GM20000 (cell line): ENCODE data around the gene PSEN1.

ENCODE experiments used
- DNase-seq: peaks from one replicate; pipeline ENCODE4 v3.0.0; 2012; ENCODE audit warnings: low spot score
- TF ChIP-seq, protein P1 (sequence below): IDR thresholded peaks from 2 replicates; pipeline ENCODE4 v1.5.1; 2012; ENCODE audit warnings: mild to moderate bottlenecking, control low read depth; ENCODE audit errors: extremely low read depth, missing control alignments

The PSEN1 gene

DNA sequence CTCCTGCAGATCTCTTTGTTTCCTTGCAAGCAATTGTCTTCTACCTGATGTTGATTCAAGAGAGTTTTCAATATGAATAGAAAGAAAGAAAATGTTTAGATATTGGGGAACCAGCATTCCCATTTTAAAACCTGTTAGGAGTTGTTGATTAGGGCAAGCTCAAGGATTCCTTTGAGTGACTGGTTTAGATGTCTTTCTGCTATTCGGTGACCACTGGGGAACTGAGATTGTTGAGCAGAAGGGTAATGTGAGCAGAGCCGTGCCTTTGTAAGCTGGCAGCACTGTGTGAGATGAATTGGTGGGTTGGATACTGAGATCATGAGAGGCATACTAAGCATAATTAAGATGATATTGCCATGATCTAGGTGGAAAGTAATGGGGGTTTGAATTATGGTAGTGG lies 61.9 kb downstream of the PSEN1 start:
- no peak for DNase-seq
- TF ChIP-seq, protein P1, sequence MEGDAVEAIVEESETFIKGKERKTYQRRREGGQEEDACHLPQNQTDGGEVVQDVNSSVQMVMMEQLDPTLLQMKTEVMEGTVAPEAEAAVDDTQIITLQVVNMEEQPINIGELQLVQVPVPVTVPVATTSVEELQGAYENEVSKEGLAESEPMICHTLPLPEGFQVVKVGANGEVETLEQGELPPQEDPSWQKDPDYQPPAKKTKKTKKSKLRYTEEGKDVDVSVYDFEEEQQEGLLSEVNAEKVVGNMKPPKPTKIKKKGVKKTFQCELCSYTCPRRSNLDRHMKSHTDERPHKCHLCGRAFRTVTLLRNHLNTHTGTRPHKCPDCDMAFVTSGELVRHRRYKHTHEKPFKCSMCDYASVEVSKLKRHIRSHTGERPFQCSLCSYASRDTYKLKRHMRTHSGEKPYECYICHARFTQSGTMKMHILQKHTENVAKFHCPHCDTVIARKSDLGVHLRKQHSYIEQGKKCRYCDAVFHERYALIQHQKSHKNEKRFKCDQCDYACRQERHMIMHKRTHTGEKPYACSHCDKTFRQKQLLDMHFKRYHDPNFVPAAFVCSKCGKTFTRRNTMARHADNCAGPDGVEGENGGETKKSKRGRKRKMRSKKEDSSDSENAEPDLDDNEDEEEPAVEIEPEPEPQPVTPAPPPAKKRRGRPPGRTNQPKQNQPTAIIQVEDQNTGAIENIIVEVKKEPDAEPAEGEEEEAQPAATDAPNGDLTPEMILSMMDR = no peak

DNA sequence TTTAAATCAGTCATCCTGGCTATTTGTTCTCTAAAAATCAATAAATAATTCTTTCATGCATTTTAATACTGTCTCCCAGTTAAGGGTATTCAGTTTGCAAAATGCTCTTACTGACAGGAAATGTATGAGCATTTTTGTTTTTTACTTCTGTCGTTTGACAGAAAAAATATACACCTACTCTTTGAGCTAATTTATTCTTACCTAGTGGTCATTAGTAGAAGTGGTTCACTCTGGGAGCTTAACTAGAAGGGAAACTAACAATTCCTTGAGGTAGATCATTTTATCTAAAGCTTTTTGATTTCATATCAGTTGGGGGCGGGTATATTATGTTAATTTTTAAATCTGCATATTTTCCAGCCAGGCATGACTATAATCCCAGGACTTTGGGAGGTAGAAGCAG lies 67.2 kb downstream of the PSEN1 start:
- TF ChIP-seq, protein P1 = no peak
- DNase-seq = no peak

DNA sequence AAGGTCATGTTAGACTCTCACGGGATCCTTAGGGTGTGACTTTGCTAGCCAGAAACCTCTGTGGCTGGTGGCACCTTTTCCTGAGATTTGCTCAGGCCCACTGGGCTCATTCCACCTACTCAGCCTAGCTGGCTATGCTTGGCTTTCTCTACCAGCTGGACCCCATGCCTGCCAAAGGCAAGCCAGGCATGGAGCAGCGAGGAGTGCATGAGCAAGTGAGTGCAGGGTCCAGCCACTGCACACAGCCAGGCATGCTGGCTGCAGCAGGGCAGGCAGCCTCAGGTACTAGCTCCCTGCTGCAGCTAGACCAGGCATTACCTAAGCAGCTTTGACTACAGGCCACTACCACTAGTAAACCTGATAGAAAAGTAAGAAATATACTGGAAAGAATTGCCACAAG lies 71.3 kb downstream of the PSEN1 start:
- DNase-seq = no peak
- TF ChIP-seq, protein P1 = no peak

DNA sequence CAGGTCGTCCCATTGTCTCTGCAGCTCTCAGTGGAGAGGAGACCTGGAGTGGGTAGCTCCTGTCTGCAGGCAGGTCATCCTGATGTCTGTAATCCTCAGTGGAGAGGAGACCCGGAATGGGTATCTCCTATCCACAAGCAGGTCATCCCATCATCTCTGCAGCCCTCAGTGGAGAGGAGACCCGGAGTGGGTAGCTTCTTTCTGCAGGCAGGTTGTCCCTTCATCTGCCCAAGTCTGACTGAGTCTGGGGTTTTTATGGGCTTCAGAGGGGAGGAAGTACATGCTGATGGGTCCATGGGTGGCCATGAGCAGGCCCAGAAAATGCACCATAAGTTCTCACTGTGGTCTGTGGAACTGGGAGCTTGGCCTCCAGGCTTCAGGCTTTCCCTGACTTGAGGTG lies 72.1 kb downstream of the PSEN1 start:
- TF ChIP-seq, protein P1 = no peak
- DNase-seq = no peak

DNA sequence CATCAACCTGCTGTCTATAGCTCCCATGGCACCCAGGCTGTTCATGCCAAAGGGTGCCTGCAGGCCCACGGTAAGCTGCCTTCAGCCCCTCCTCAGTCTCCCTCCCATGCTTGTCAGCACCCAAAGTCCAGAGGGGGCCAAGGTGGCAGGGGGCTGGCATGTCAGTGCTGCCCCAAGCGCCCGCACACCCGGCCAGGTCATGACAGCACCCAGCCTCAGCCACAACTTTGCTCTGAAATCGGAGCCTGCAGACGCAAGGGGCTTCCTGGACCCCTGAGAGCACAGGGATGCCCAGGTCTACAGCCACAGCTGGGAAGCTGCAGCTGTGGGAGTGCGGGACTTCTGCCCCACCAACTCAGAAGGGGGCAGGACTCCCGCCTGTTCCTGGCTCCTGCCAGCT lies 72.5 kb downstream of the PSEN1 start:
- TF ChIP-seq, protein P1 = no peak
- DNase-seq = no peak

DNA sequence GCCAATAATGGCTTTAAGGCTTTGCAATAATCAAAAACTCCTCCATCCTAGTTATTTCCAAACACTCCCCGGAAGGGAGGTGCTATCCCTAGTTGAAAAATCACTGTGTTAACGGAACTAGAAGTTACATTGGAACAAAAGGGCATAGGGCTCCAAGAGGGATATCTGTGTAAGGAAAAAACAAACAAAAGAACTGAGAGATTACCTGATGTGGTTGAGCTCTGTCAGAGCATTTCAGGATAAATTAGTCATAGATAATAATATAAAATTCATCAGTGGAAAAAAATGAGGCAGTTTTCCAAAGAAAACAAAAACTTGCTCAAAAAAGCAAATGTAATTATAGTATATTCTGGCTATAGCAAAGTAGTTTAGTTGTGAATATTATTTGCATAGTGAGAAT lies 73.6 kb downstream of the PSEN1 start:
- no peak for DNase-seq
- TF ChIP-seq, protein P1 = no peak

DNA sequence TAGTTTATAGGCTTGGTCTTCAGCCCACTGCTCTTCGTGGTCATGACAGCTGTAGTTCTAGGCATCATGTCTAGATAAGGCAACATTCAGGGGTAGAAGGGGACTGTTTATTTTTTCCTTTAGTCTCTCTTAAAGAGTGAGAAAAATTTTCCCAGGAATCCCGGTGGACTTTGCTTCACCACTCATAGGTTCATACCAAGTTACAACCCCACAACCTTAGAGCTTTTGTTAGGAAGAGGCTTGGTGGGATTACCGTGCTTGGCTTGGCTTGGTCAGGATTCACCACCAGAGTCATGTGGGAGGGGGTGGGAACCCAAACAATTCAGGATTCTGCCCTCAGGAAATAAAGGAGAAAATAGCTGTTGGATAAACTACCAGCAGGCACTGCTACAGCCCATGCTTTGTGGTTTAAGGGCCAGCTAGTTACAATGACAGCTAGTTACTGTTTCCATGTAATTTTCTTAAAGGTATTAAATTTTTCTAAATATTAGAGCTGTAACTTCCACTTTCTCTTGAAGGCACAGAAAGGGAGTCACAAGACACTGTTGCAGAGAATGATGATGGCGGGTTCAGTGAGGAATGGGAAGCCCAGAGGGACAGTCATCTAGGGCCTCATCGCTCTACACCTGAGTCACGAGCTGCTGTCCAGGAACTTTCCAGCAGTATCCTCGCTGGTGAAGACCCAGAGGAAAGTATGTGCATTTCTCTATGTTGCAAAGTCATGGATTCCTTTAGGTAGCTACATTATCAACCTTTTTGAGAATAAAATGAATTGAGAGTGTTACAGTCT lies 75.1 kb downstream of the PSEN1 start:
- TF ChIP-seq, protein P1 = no peak
- no peak for DNase-seq
